HUES48 (cell line): ENCODE results near the gene DCDC1.

ENCODE experiments used
- H3K27ac ChIP-seq: one replicate; pipeline ENCODE4 v1.7.0; 2013; ENCODE audit warnings: low read depth, low read length, inconsistent platforms
- H3K27me3 ChIP-seq: 2 replicates; pipeline ENCODE4 v1.6.1; 2013; ENCODE audit warnings: mild to moderate bottlenecking, low read length; ENCODE audit not compliant: control insufficient read depth, insufficient read depth
- H3K36me3 ChIP-seq: 2 replicates; pipeline ENCODE4 v1.6.1; 2013; ENCODE audit warnings: low read length; ENCODE audit not compliant: control insufficient read depth, insufficient read depth
- H3K4me1 ChIP-seq: 2 replicates; pipeline ENCODE4 v1.6.1; 2013; ENCODE audit warnings: mild to moderate bottlenecking, low read length; ENCODE audit not compliant: control insufficient read depth, insufficient read depth
- H3K4me3 ChIP-seq: 2 replicates; pipeline ENCODE4 v1.5.1; 2013; ENCODE audit warnings: mild to moderate bottlenecking, low read depth, low read length
- H3K9ac ChIP-seq: 2 replicates; pipeline ENCODE4 v1.6.1; 2013; ENCODE audit warnings: mild to moderate bottlenecking, low read depth, low read length, moderate library complexity
- H3K9me3 ChIP-seq: 2 replicates; pipeline ENCODE4 v1.6.1; 2013; ENCODE audit warnings: low read length; ENCODE audit not compliant: control insufficient read depth, insufficient read depth

DCDC1 gene

DNA sequence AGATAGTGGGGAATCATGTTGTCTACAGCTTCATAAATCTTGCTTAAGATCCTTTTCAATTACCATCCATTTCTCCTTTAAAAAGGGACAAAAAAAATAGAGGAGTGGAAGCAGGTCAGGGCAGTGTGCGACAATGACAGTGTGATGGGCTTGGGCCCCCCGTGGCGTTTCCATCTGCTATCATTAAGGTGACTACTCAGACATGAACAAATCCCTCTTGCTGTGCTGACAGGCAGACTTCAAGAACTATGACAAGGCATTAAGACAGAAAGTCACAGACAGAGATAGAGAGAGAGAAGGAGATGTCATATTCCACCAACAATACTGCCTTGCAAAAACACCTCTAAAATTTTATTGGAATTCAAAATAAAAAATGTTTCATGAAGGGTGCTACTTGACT, 263.2 kb downstream of the DCDC1 start:
- Histone ChIP-seq H3K4me1 (peaks cover 7% of the 10 kb centered on the region; the same call in 1 of the 2 replicates), H3K27me3 (no peaks in the 10 kb centered on the region)

GRCh38 chr11:31102875-31103274, 266.7 kb downstream of the DCDC1 start:
- H3K4me1 ChIP-seq = no peaks in the 10 kb centered on the region
- H3K4me3 ChIP-seq = no peak overlapping the region
- H3K9ac ChIP-seq = no peak overlapping the region
- H3K27ac ChIP-seq = no peak overlapping the region
- H3K27me3 ChIP-seq = no peaks in the 10 kb centered on the region
- H3K9me3 ChIP-seq = no peaks in the 10 kb centered on the region
- no peaks in the 10 kb centered on the region for H3K36me3 ChIP-seq

More for the DNA sequence above, 263.2 kb downstream of the DCDC1 start:
- H3K9ac ChIP-seq = no peak overlapping the region
- no peak overlapping the region for H3K4me3 ChIP-seq
- H3K27ac ChIP-seq = no peak overlapping the region
- H3K36me3 ChIP-seq = no peaks in the 10 kb centered on the region
- no peaks in the 10 kb centered on the region for H3K9me3 ChIP-seq

DNA sequence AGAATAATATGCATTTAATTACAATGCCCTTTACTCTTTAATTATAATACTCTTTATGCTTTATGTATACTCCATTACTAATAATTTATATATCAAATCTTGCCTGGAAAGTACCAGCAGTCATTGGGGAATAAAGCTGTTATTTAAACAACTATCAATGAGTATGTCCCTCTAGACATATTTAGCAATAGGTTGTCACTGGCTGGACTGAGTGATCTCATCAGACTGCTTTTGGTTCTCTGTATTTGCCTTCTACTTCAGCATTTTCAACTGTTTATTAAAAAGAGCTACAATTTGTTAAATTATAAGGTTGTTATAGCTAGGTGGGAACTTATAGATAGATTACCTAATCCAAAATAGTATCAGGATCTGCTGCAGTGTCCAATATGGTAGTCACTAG, 267.2 kb downstream of the DCDC1 start:
- no peak overlapping the region for H3K9ac ChIP-seq
- H3K4me1 ChIP-seq = no peaks in the 10 kb centered on the region
- no peak overlapping the region for H3K27ac ChIP-seq
- no peak overlapping the region for H3K4me3 ChIP-seq
- no peaks in the 10 kb centered on the region for H3K36me3 ChIP-seq
- H3K9me3 ChIP-seq = no peaks in the 10 kb centered on the region
- no peaks in the 10 kb centered on the region for H3K27me3 ChIP-seq

DNA sequence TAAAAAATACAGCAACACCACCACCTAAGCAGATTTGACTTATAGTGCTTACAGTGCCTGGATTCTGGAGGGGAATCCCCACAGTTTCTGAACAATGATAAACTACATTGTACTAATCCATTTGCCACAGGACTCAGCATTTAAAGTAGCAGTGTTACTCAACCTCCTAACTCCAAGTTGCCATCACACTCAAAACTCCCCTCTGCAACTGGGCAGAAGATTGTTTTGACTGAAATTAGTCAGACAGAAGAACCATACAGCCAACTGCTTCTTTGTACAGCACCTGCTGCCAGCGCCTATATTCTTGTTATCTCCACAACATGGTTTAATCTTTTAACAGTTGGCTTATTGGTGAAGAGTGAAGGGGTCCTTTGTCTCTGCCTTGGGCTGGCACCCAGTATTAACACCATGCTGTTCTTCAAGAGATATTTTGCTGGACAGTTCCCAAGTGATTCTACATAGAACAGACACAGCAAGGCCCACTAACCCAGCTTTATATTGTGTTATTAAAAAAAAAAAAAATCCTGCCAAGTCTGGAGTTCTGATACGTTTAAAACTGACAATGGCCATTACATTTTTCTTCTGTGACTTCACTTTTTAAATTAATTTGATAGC, 273.2 kb downstream of the DCDC1 start:
- H3K9ac ChIP-seq = no peak overlapping the region
- H3K4me1 ChIP-seq = no peaks in the 10 kb centered on the region
- H3K27ac ChIP-seq = no peak overlapping the region
- no peak overlapping the region for H3K4me3 ChIP-seq
- H3K27me3 ChIP-seq = no peaks in the 10 kb centered on the region
- no peaks in the 10 kb centered on the region for H3K9me3 ChIP-seq
- no peaks in the 10 kb centered on the region for H3K36me3 ChIP-seq

DNA sequence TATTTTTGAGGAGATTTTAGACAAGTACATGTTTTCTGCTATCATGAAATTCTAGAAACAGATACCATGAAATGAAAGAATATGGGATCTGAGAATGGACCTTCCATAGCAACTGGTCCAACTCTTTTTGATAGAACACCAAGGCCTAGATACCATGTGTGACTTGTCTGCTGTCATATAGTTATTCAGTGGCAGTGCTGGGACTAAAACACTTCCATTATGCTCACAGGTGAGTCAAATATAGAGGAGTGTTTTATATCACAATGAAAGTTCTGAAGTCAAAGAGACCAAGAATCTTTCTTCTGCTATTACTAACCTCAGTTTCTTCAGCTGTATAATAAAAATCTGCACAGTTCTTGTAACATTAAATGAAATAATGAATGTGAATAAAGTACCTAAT, 276.9 kb downstream of the DCDC1 start:
- no peak overlapping the region for H3K27ac ChIP-seq
- no peak overlapping the region for H3K9ac ChIP-seq
- H3K4me3 ChIP-seq = no peak overlapping the region
- H3K4me1 ChIP-seq = no peaks in the 10 kb centered on the region
- H3K27me3 ChIP-seq = no peaks in the 10 kb centered on the region
- H3K36me3 ChIP-seq = no peaks in the 10 kb centered on the region
- H3K9me3 ChIP-seq = peaks cover 20% of the 10 kb centered on the region

- H3K9me3 ChIP-seq = peaks cover 20% of the 10 kb centered on the region
- no peaks in the 10 kb centered on the region for H3K4me1 ChIP-seq
- H3K27ac ChIP-seq = no peak overlapping the region
- H3K36me3 ChIP-seq = no peaks in the 10 kb centered on the region
- no peaks in the 10 kb centered on the region for H3K27me3 ChIP-seq
- no peak overlapping the region for H3K4me3 ChIP-seq
- H3K9ac ChIP-seq = no peak overlapping the region
Measured at GRCh38 chr11:31089117-31089516, 280.4 kb downstream of the DCDC1 start.

DNA sequence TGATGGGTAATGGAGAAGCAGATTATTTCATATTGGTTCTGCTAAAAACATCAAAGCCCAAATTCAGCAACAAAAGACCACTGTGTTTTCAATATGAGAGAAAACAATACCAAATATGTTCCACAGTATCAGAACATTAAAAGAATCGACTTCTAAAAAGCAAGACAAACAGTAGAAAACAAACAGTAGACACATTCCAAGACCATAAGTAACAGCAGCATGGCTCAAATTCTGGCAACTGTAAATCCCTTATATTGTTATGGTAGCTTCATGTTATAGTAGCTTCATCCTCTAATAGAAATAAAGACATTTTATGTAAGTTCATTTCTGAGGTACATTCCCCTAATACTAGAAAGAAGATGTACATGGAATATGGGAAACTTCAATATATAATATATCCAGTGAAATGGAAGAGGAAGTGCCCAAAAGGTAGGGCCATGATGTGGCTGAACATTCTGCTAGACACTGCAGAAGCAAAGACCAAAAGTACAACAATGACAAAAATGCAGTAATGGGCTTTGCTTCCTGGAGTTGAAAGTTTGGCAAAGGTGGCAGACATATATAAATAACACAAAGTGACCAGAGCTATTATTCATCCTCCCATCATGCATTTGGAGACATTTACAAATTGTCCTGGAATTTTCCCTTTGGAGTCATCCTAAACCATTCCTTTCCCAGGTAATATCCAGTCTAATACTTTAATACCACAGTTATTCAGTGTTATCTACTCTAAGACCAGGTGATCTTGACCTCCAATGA, 299.9 kb downstream of the DCDC1 start:
- Histone ChIP-seq H3K27me3 (no peaks in the 10 kb centered on the region), H3K36me3 (no peaks in the 10 kb centered on the region), H3K4me1 (peaks cover 5% of the 10 kb centered on the region; the same call in 1 of the 2 replicates), H3K9me3 (no peaks in the 10 kb centered on the region), H3K9ac (no peak overlapping the region), H3K4me3 (no peak overlapping the region), H3K27ac (no peak overlapping the region)

DNA sequence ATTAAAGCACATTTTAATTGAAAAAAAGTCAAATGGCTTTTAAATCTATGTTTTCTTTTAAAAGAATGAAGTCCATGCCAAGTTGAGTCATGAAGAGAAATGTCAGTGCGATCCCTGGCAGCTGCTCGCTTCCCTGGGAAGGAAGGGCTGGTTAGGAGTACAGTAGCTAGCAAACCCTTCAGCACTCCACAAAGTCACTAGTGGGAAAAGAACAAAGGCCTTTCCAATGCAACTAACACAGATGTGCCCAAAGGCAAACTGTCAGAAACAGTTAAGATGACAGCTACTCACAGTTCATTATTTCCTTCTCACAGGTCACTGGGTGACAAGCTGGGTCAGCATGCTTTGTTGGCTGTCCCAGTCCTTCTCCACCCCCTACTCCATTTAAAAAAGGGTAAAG, 308.7 kb downstream of the DCDC1 start:
- Histone ChIP-seq H3K9ac (no peak overlapping the region), H3K27me3 (no peaks in the 10 kb centered on the region), H3K9me3 (no peaks in the 10 kb centered on the region), H3K4me1 (0 out of 2 replicates have a peak, but pooled peaks cover under 1% of the 10 kb centered on the region), H3K4me3 (no peak overlapping the region), H3K36me3 (no peaks in the 10 kb centered on the region), H3K27ac (no peak overlapping the region)

DNA sequence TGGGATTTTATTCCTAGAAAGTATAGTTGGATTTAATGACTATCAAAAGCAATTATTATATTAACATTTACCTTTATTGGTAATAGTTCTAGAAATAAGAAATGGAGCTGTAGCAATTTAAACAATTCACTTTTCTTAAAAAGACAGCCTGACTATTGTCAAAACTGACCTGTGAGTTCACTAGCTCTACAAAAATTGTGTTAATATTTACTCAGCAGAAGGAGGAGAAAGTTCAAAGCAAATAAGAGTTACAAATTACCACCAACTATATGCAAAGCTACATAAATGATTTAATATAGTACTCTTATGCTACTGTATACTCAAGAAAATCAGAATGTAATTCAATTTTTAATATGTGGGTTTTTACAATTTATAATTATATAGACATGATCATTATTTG, 310.0 kb downstream of the DCDC1 start:
- Histone ChIP-seq H3K9me3 (no peaks in the 10 kb centered on the region), H3K27ac (no peak overlapping the region), H3K4me1 (no peaks in the 10 kb centered on the region), H3K4me3 (no peak overlapping the region), H3K36me3 (no peaks in the 10 kb centered on the region), H3K9ac (no peak overlapping the region), H3K27me3 (no peaks in the 10 kb centered on the region)

GRCh38 chr11:31050061-31050765, 319.3 kb downstream of the DCDC1 start:
- H3K36me3 ChIP-seq = no peaks in the 10 kb centered on the region
- H3K4me3 ChIP-seq = no peak overlapping the region
- H3K9ac ChIP-seq = no peak overlapping the region
- H3K27me3 ChIP-seq = no peaks in the 10 kb centered on the region
- H3K4me1 ChIP-seq = peaks cover 10% of the 10 kb centered on the region; the same call in 1 of the 2 replicates
- no peaks in the 10 kb centered on the region; the same call in 1 of the 2 replicates for H3K9me3 ChIP-seq
- H3K27ac ChIP-seq = peak overlapping the region; percentile 12

DNA sequence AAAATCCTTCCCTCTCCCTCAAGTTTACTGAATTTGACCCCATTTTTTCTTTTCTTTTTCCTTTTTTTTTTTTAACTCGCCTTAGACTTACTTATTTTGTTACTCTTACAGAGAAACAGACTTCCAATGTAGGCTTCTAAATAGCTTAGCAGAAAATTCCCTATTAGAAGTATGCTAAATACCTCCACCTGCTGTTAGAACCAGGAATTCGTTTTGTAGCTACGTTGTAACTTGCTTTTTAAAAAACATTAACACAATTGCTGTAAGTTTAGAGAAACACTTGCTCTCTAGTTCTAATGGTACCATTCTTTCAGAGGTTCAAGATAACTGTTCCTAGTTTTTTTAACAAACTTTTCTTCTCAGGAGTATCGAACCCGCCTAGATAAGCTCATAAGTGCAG, 324.2 kb downstream of the DCDC1 start:
- Histone ChIP-seq H3K9me3 (no peaks in the 10 kb centered on the region), H3K4me1 (peaks cover 4% of the 10 kb centered on the region; the same call in 1 of the 2 replicates), H3K27me3 (no peaks in the 10 kb centered on the region), H3K27ac (no peak overlapping the region), H3K36me3 (no peaks in the 10 kb centered on the region), H3K9ac (no peak overlapping the region), H3K4me3 (no peak overlapping the region)
